ENCODE data around the gene PLEKHA7.
"Not testable (repeated sequence)": the region's sequence is repeated elsewhere in the genome, so short reads cannot be mapped to it uniquely, and the experiment has no call there.

PLEKHA7 gene

DNA sequence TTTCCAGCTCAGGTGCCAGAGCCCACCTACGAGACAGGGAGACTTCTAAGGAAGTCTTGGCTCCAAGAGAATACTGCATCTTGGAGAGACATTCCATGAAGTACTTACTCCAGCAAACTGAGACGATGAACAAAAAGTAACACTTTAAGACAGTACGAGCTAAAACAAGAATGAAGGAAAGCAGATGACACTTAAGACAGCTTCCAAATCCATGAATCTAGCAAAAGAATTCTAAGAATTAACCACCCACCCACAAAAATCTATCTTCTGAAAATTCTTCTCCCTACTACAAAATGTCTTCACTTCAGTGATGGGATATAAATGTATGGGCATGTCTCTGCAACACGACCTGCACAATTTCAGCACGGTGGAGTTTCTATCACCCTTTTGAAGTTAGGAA lies 142.8 kb downstream of the PLEKHA7 start:
- in situ Hi-C loops (cut with HindIII; ENCODE audit: low sequenced_read_pairs): no loop called here
- TF ChIP-seq, protein P1, sequence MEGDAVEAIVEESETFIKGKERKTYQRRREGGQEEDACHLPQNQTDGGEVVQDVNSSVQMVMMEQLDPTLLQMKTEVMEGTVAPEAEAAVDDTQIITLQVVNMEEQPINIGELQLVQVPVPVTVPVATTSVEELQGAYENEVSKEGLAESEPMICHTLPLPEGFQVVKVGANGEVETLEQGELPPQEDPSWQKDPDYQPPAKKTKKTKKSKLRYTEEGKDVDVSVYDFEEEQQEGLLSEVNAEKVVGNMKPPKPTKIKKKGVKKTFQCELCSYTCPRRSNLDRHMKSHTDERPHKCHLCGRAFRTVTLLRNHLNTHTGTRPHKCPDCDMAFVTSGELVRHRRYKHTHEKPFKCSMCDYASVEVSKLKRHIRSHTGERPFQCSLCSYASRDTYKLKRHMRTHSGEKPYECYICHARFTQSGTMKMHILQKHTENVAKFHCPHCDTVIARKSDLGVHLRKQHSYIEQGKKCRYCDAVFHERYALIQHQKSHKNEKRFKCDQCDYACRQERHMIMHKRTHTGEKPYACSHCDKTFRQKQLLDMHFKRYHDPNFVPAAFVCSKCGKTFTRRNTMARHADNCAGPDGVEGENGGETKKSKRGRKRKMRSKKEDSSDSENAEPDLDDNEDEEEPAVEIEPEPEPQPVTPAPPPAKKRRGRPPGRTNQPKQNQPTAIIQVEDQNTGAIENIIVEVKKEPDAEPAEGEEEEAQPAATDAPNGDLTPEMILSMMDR (IDR thresholded peaks at IDR 0.05; ENCODE audit: low read depth, low read length, missing control alignments): no peak
- no peak overlapping the region for H3K4me3 ChIP-seq (ENCODE audit: low read depth, low read length)
- no peak for DNase-seq (ENCODE audit: low read depth)

GRCh38 chr11:16867097-16867496 lies 147.1 kb downstream of the PLEKHA7 start:
- no peak for DNase-seq (ENCODE audit: low read depth)
- H3K4me3 ChIP-seq (ENCODE audit: low read depth, low read length): no peak overlapping the region
- TF ChIP-seq, protein P1 (IDR thresholded peaks at IDR 0.05; ENCODE audit: low read depth, low read length, missing control alignments): no peak
- in situ Hi-C loops (cut with HindIII; ENCODE audit: low sequenced_read_pairs): no loop called here

- H3K4me3 ChIP-seq (ENCODE audit: low read depth, low read length); in situ Hi-C loops (cut with HindIII; ENCODE audit: low sequenced_read_pairs); DNase-seq (ENCODE audit: low read depth): not testable (repeated sequence)
Observed at GRCh38 chr11:16864428-16864827, 149.8 kb downstream of the PLEKHA7 start.

- in situ Hi-C loops (cut with HindIII; ENCODE audit: low sequenced_read_pairs): no loop called here
- no peak for DNase-seq (ENCODE audit: low read depth)
Observed at GRCh38 chr11:16863389-16863788, 150.8 kb downstream of the PLEKHA7 start.

DNA sequence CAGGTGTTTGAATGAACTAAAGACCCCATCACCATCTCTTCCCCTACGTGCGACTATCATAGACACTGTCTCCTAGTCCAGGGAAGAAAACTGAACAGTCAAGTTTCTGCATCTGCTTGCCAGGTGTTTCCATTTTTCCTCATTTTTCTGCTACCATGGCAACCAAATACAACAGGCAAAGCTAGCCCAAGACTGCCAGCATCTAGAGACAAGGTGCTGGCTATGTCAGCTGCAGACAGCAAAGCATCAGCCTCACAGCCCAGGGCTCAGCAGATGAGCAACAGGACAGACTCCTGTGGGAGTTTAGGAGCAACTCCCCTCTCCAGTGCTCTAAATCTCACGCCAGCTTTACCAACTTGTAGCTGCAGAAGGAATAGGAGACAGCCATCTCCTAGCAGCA lies 151.5 kb downstream of the PLEKHA7 start:
- in situ Hi-C loops (cut with HindIII; ENCODE audit: low sequenced_read_pairs): no loop called here
- DNase-seq (ENCODE audit: low read depth): no peak
- TF ChIP-seq, protein P1 (IDR thresholded peaks at IDR 0.05; ENCODE audit: low read depth, low read length, missing control alignments): no peak
- no peak overlapping the region for H3K4me3 ChIP-seq (ENCODE audit: low read depth, low read length)

More at GRCh38 chr11:16863389-16863788, 150.8 kb downstream of the PLEKHA7 start:
- no peak overlapping the region for H3K4me3 ChIP-seq (ENCODE audit: low read depth, low read length)
- TF ChIP-seq, protein P1 (IDR thresholded peaks at IDR 0.05; ENCODE audit: low read depth, low read length, missing control alignments): no peak

GRCh38 chr11:16861862-16862261 lies 152.4 kb downstream of the PLEKHA7 start:
- no peak overlapping the region for H3K4me3 ChIP-seq (ENCODE audit: low read depth, low read length)
- TF ChIP-seq, protein P1 (IDR thresholded peaks at IDR 0.05; ENCODE audit: low read depth, low read length, missing control alignments): no peak
- in situ Hi-C loops (cut with HindIII; ENCODE audit: low sequenced_read_pairs): no loop called here
- no peak for DNase-seq (ENCODE audit: low read depth)

GRCh38 chr11:16860617-16861016 lies 153.6 kb downstream of the PLEKHA7 start:
- in situ Hi-C loops (cut with HindIII; ENCODE audit: low sequenced_read_pairs): no loop called here
- TF ChIP-seq, protein P1 (IDR thresholded peaks at IDR 0.05; ENCODE audit: low read depth, low read length, missing control alignments): no peak
- no peak overlapping the region for H3K4me3 ChIP-seq (ENCODE audit: low read depth, low read length)
- DNase-seq (ENCODE audit: low read depth): no peak
